HUES6 (cell line): ENCODE results near the gene TENM4.

Experiments
- H3K27ac ChIP-seq: 2 replicates; pipeline ENCODE4 v1.7.0; 2013; ENCODE audit warnings: low read depth, mild to moderate bottlenecking, low read length, inconsistent platforms
- H3K27me3 ChIP-seq: 2 replicates; pipeline ENCODE4 v1.6.1; 2013; ENCODE audit warnings: low read length; ENCODE audit not compliant: control insufficient read depth, insufficient read depth
- H3K36me3 ChIP-seq: 2 replicates; pipeline ENCODE4 v1.6.1; 2013; ENCODE audit warnings: low read length; ENCODE audit not compliant: control insufficient read depth, insufficient read depth
- H3K4me1 ChIP-seq: 2 replicates; pipeline ENCODE4 v1.6.1; 2013; ENCODE audit warnings: low read length; ENCODE audit not compliant: control insufficient read depth, insufficient read depth
- H3K4me3 ChIP-seq: 2 replicates; pipeline ENCODE4 v1.5.1; 2013; ENCODE audit warnings: low read depth, low read length
- H3K9ac ChIP-seq: one replicate; pipeline ENCODE4 v1.6.1; 2013; ENCODE audit warnings: mild to moderate bottlenecking, low read length
- H3K9me3 ChIP-seq: 2 replicates; pipeline ENCODE4 v1.6.1; 2013; ENCODE audit warnings: low read depth, low read length; ENCODE audit not compliant: control insufficient read depth, insufficient read depth

TENM4 gene

DNA sequence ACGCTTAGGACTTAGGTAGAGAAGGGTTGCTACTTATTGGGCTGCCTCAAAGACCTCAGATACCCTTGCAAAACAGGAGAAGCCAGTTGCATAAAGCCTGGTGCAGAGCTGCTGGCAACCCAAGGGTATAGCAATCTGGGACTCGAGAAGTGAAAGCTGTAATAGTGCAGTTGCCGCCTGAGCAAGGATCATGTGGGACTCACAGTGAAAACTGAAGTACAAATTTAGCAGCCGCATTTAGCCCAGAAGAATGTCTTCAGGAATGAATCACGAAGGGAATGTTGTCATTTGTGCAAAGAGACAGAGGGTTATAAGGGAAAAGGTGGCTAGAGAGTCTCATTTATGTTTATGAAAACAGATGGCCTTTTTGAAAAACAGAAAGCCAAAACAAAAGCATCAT, 267.2 kb downstream of the TENM4 start:
- Histone ChIP-seq H3K4me1 (peaks cover 8% of the 10 kb centered on the region), H3K4me3 (no peak overlapping the region), H3K27ac (no peak overlapping the region), H3K9ac (no peak overlapping the region), H3K9me3 (no peaks in the 10 kb centered on the region), H3K36me3 (no peaks in the 10 kb centered on the region), H3K27me3 (no peaks in the 10 kb centered on the region)

DNA sequence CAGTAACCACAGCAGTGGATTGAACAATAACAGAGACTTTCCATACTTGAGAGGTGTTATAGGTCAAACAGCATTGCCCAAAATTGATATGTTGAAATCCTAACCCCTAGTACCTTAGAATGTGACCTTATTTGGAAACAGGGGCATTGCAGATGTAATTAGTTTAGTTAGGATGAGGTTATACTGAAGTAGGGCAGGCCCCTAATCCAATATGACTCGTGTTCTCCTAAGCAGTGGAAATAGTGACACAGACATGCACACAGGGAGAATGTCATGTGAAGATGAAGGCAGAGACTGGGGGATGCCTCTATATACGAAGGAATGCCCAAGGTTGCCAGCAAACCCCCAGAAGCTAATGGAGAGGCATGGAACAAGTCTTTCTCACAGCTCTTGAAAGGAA, 270.5 kb downstream of the TENM4 start:
- Histone ChIP-seq H3K4me3 (no peak overlapping the region), H3K27me3 (no peaks in the 10 kb centered on the region), H3K36me3 (no peaks in the 10 kb centered on the region), H3K9me3 (no peaks in the 10 kb centered on the region), H3K27ac (no peak overlapping the region), H3K9ac (no peak overlapping the region), H3K4me1 (peaks cover 8% of the 10 kb centered on the region)

DNA sequence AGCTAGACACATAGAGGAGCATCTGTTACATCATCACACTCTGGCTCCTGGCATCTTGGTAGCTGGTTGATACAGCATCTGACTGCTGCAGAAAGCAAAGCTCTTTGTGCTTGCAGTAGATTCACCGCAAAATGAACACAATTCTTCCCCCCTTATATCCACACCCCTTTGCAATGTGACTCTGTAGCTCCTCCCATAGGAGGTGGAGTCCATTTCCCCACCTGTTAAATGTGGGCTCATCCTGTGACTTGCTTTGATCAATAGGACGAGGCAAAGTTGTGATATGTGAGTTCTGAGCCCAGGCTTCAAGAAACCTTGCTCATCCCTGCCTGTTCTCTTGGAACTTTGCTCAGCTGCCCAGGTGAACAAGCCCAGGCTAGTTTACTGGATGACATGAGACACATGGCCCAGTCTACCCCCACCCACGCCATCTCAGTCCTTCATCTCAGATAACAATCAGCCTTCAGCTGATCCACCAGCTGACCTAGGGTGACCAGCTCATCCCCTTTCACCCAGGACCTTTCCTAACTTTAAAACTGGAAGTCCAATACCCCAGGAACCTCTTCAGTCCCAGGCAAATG, 272.2 kb downstream of the TENM4 start:
- no peaks in the 10 kb centered on the region for H3K27me3 ChIP-seq
- no peak overlapping the region for H3K27ac ChIP-seq
- H3K36me3 ChIP-seq = no peaks in the 10 kb centered on the region
- no peak overlapping the region for H3K9ac ChIP-seq
- H3K4me1 ChIP-seq = no peaks in the 10 kb centered on the region
- no peak overlapping the region for H3K4me3 ChIP-seq
- no peaks in the 10 kb centered on the region for H3K9me3 ChIP-seq

DNA sequence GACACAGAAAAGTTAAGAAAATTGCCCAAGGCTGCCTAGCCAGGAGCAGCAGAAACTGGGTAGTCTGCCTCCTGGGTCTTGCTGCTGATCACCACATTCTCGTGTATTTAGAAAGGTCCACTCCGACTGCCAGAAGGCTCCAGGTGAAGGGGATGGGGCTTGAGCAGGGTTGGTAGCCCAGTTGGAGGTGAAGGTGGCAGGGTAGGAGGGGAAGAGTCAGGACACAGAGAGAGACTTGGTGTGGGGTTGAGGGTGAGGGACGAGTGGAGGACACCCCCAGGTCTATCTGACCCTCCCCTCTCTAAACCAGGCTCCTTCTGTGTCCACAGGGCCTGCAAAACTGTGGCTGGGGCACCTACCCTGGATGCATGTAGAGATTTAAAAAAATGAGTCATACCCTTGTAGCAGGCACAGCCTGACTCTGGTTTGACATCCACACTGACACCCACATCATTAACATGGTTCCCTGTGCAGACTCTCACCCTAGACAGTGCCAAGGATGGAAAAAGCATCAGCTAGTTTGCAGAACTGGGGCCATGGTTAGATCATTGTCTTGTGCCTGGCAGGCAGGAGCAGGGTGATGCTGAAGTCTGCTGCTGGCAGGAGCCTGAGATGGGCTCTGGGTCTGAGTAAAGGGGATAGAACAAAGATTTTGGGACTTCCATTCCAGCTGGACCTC, 273.2 kb downstream of the TENM4 start:
- Histone ChIP-seq H3K36me3 (no peaks in the 10 kb centered on the region), H3K9me3 (no peaks in the 10 kb centered on the region), H3K4me3 (no peak overlapping the region), H3K27me3 (no peaks in the 10 kb centered on the region), H3K4me1 (no peaks in the 10 kb centered on the region), H3K27ac (no peak overlapping the region), H3K9ac (no peak overlapping the region)

DNA sequence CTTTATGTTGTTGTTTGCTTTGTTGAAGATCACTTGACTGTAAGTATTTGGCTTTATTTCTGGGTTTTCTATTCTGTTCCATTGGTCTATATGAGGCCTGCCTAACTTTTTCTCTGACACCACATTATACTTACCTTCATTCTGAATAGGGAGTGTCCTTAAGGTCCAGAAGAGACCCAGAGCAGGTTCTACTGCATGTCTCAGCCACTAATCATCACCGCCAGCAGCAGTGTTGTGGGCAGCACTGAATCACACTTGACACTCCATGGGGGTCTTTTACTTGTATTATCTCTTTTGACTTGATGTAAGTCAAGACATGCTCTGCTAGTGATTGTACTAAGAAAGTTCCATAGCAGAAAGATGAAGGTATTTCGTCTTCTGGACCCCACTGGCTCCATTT, 274.9 kb downstream of the TENM4 start:
- Histone ChIP-seq H3K9ac (no peak overlapping the region), H3K27me3 (no peaks in the 10 kb centered on the region), H3K4me3 (no peak overlapping the region), H3K4me1 (no peaks in the 10 kb centered on the region), H3K36me3 (no peaks in the 10 kb centered on the region), H3K9me3 (no peaks in the 10 kb centered on the region), H3K27ac (no peak overlapping the region)

DNA sequence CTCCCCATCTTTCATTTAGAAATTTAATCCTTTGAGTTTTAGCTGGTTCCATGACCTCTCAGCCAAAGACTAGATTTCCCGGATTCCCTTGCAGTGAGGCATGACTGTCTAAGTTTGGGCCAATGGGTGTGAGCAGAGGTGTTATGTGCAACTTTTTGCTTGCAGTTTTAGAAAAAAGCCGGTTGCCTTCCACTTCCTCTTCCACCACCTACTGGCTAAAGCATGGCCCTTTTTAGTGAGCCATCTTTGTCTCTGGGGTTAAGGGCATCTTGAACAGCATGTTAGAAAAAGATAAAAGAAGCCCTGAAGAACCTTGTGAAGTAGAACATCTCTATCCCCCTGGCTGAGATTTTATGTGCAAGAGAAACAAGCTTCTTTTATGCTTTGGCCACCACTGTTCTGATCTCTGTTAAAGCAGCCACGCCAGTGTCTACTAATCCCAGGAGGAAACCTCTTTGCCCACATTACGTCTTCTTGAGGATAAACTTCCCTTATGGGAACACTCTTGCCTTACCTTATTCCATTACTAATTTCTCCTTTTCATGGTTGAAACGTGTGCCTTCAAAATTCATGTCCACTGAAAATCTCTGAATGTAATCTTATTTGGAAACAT, 279.9 kb downstream of the TENM4 start:
- H3K4me1 ChIP-seq = no peaks in the 10 kb centered on the region
- H3K27ac ChIP-seq = no peak overlapping the region
- no peaks in the 10 kb centered on the region for H3K27me3 ChIP-seq
- no peaks in the 10 kb centered on the region for H3K9me3 ChIP-seq
- H3K9ac ChIP-seq = no peak overlapping the region
- H3K36me3 ChIP-seq = no peaks in the 10 kb centered on the region
- no peak overlapping the region for H3K4me3 ChIP-seq

DNA sequence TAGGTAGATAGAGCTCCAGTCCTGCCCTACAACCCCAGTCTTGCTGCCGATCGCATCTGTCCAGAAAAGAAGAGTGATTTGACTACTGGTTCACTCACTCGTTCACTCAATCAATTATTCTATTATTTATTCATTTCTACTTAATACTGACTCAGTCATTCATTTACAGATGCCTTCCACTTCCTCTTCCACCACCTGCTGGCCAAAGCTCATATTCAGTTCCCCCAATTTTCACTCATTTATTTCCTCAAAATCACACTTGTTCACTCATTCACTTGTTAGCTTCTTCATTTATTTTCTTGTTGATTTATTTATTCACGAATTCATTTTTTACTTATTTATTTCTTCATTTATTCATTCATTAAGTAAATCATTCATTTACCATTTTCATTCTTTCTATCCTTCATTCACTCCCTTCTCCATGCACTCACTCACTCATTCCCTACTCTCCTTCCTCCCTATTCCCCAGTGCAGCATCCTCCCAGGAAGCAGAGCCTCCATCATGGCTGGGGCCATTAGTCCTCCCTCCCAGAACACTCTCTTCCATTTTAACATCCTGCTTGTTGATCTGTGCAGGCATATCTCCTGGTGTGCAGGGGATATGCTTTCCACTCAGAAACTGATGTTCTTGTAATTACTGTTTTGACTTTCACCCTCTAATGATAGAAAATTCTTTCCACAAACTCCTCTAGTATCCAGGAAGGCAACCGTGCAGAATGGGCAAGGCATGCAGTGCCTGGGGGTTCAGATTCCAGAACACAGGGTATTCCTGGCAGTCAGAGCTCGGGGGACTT, 281.0 kb downstream of the TENM4 start:
- Histone ChIP-seq H3K4me1 (no peaks in the 10 kb centered on the region), H3K27me3 (no peaks in the 10 kb centered on the region), H3K36me3 (no peaks in the 10 kb centered on the region), H3K9me3 (no peaks in the 10 kb centered on the region), H3K27ac (no peak overlapping the region), H3K4me3 (no peak overlapping the region), H3K9ac (no peak overlapping the region)

DNA sequence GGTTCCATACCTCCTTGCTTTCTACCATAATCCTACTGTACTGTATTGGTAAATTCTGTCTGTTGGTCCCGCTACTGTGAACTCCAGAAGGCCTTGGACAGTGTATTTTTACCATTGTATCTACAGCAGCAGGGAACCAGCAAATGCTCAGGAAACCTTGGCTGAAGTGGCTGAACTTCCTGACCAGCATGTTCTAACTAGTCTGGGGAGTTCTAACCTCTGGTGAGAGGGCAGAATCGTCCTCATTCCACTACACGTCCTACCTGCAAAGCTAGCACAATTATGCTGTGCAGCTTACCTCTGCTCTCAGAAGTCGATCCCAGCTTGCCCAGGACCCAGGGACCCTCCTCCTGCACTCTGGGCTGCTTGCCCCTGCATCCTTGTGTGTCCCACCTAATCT, 283.1 kb downstream of the TENM4 start:
- Histone ChIP-seq H3K9ac (no peak overlapping the region), H3K36me3 (no peaks in the 10 kb centered on the region), H3K9me3 (no peaks in the 10 kb centered on the region), H3K4me3 (no peak overlapping the region), H3K27ac (no peak overlapping the region), H3K4me1 (no peaks in the 10 kb centered on the region), H3K27me3 (no peaks in the 10 kb centered on the region)

DNA sequence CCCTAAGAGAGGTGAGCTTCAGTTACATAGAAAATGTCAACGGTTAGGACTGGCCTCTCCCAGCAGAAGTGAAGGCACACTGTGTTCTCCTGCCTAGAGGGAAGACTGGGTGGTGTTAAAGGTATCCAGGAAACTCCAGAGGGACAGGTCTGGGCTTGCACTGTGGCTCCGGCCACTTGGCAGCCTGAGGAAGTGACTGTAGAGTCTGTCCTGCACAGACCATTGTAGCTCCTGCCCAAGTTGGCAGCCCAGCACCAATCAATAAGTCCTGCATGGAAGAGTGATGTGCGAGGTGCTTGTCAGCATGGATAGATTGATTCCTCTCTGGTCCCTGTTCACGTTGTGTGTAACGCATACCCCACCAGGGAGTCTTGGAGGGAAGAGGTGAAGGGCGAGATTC, 284.8 kb downstream of the TENM4 start:
- Histone ChIP-seq H3K4me3 (no peak overlapping the region), H3K9ac (no peak overlapping the region), H3K36me3 (no peaks in the 10 kb centered on the region), H3K27ac (no peak overlapping the region), H3K9me3 (no peaks in the 10 kb centered on the region), H3K4me1 (no peaks in the 10 kb centered on the region), H3K27me3 (no peaks in the 10 kb centered on the region)

DNA sequence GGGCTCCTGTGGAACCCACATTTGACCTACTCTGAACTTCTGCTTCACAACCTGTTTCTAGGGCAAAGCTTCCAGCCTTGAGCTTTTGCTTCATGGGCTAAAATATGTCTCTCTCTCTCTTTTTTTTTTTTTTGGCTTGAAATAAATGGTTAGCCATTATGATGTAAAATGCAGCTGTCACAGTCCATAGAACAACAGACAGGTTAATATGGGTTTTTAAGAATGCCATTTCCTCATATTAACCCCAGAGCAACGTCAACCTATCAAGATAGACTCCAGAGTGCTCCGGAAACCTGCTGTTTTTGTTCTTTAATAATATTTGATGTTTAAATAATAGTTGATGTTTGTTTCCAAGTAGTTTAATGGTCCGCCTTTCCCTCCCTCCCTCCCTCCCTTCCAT, 285.6 kb downstream of the TENM4 start:
- H3K27me3 ChIP-seq = no peaks in the 10 kb centered on the region
- no peak overlapping the region for H3K9ac ChIP-seq
- no peak overlapping the region for H3K27ac ChIP-seq
- H3K4me3 ChIP-seq = no peak overlapping the region
- H3K4me1 ChIP-seq = no peaks in the 10 kb centered on the region
- H3K36me3 ChIP-seq = no peaks in the 10 kb centered on the region
- no peaks in the 10 kb centered on the region for H3K9me3 ChIP-seq

DNA sequence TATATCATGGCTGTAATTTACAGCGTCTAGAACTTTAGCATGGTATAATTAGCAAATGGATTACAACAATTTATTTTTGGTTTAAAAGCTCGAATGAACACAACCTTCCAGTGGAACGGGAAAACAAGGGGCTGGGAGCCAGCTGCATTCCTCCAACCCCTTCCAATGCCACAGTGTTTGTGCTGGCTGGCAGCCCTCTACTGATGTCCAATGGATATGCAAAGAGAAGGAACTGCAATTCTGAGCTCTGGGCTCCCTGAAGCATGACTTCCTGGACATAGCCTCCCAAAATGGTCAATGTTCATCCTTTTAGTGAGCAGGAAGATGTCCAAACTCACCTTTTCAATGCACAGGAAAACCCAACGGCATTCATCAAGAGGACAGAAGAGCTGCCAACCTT, 288.3 kb downstream of the TENM4 start:
- no peak overlapping the region for H3K9ac ChIP-seq
- H3K27me3 ChIP-seq = no peaks in the 10 kb centered on the region
- H3K36me3 ChIP-seq = no peaks in the 10 kb centered on the region
- no peak overlapping the region for H3K4me3 ChIP-seq
- H3K4me1 ChIP-seq = no peaks in the 10 kb centered on the region
- H3K9me3 ChIP-seq = no peaks in the 10 kb centered on the region
- H3K27ac ChIP-seq = no peak overlapping the region
